HG03432 (cell line): ENCODE results near the gene EZR.

Experiments
- ATAC-seq: cut with Tn5 transposase; IDR thresholded peaks from one replicate; pipeline ENCODE4 v1.9.1; 2021; ENCODE audit warnings: mild to moderate bottlenecking, moderate library complexity; ENCODE audit not compliant: unreplicated experiment

The EZR gene

DNA sequence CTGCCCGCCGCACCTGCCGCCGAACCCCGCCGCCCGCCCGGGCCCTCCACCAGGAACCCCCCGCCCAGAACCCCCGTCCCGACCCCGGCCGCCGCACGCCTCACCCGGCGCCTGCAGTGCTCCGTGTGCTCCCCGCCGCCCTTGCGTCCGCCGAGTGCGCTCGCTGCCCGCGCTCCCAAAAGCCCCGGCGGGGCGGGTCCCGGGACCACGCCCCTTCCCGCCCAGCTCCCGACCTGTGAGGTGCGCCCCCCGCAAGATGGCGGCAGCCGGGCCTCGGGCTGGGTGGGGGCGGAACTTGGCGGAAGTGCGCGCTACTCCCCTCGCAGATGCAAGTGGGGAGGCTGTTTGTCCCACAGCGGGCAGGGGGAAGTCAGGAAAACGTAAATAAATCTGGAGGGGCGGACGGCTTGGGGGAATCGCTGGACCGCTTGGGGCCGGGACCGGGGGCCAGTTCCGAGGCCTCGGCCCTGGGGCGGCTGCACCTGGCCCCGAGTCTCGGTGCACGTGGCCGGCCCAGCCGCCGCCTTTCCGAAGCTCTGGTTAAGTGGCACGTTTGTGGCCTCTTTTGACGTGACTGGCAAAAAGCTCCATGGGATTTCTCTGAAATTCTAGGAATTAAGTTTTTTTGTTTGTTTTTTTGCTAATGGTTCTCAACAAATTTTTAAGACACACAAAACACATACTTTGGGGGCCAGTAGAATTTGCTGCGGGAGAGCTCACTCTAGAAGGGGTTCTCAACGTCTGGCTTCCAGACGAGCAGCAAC lies at the start of gene EZR:
Gene EZR, minus strand, starts transcription at position 156 of the 764 bp plus-strand sequence. CDS start 1,275 bp downstream, outside the sequence.
- ATAC-seq = peak; percentile 59

DNA sequence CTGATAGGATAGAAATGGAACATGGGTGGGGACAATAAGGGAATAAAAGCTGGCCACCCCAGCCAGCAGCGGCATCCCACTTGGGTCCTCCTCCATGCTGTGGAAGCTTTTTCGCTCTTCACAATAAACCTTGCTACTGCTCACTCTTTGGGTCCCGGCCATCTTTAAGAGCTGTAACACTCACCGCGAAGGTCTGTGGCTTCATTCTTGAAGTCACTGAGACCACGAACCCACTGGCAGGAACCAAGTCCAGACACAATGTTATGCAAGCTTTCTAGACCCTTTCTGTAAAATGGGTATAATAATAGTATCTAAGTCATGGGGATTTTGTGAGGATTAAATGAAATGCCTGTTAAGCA lies 48.9 kb upstream of the EZR start:
- ATAC-seq = no peak

DNA sequence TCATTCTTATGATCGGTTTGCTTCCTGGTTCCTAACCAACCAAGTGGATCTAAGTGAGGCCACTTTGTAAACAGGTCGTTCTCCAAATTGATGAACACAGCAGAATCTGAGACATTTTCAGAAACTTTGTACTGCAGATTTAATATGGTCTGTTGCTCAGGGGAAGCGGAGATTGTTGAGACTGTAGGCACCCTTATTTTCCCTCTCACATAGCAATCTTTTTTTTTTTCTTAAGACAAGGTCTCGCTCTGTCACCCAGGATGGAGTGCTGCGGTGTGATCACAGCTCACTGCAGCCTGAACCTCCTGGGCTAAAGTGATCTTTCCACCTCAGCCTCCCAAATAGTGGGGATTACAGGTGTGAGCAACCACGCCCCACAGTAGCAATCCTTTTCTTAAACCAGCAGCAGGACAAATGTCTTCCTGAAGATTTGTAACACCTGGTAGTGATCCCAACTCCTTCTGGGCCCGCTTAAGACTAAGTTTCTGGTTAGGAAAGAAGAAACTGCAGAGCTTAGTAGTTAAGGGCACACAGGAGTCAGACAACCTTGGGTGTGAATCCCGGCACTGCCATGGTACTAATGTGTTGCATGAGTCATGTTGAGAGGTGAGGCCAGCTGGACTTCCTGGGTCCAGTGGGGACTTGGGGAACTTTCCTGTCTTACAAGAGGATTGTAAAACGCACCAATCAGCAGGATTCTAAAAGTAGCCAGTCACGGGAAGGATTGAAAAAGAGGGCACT lies 48.4 kb upstream of the EZR start:
- no peak for ATAC-seq

DNA sequence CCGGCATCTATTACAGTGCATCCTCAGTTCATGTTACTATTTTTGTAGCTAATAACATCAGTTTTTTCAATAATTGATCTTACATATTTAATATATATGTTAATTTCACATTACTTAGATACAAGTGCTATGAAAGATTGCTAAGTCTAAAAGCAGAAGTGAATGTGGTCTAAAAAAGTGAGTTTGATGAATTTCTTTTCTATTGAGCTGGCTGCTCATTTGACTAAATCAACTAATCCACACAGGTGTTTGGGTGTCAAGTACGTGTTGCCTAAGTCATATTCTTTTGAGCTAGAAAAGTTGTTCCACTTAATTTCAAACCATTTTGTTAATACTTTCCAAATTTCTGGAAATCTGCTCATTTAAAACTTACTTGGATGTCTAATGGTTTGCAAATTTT lies 46.6 kb upstream of the EZR start:
- ATAC-seq = no peak

DNA sequence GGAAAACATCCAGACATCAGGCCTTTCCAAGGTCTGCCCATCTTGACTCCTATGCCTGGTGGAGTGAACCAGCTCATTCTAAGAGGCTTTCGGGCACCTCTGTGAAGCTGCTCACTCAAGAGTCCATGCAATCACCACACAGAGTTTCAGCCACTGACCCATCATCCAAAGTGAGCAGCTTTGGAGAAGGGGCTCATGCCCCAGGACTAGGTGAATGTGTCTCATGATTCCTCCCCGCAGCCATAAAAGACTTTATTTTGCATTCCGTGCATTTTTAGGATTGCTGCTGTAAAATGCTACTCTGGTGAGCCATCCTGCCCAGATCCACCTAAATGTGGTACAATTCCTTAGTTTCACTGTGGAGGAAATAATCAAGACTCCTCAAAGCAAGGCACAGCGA lies 44.5 kb upstream of the EZR start:
- no peak for ATAC-seq

DNA sequence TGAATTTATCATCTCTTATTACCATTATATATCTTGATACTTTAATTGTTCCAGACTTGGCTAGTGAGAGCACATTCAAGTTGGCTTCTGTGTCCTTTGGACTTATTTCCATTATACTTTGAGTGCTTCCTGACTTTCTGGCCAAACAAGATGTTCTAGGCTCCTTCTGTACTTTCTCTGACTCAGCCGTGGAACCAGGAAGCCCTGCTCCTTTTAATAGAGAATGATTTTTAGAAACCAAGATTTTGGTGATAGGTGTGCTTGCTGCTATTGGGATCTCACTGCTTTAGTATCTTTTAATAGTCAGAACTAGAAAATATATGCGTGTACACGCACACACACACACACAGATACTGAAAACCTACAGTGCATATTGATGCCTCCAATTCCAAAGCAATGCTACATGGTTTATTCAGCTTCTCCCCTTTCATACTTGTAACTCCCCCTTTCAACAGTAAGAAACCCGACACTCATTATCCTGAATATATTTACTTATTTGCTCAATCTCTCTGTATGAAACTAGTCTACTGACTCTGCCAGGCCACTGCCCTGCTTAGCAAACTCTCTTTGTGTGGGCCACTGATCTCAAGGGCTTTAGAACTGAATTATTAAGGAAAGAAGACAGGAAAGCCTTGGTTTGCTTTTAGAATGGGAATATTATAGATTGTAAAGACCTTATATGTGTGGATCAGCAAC lies 42.7 kb upstream of the EZR start:
- no peak for ATAC-seq

DNA sequence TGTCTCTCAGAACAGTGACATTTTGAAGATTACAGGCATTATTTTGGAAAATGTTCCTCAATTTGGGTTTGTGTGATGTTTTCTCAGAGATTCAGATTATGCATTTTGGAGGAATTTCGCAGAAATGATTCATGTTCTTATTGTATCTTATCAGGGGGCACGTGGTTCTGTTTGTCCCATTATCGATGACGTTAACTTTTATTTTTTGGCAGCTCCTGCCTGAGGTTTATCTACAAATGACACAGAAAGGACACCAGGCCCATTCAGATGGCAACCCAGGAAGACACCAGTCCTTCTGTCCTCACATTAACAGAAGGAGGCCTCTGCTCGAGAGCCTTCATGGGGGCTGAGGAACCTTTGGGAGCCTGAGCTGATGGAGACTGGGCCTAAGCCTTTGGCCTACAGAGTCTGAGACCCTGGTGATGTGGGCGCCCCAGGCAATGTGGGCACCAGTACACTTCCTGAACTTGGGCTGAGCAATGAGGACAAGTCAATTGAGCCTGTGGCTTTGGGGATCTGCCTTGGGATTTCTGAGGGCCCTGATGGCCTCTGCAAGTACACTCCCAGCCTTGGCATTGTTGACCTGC lies 41.2 kb upstream of the EZR start:
- no peak for ATAC-seq

DNA sequence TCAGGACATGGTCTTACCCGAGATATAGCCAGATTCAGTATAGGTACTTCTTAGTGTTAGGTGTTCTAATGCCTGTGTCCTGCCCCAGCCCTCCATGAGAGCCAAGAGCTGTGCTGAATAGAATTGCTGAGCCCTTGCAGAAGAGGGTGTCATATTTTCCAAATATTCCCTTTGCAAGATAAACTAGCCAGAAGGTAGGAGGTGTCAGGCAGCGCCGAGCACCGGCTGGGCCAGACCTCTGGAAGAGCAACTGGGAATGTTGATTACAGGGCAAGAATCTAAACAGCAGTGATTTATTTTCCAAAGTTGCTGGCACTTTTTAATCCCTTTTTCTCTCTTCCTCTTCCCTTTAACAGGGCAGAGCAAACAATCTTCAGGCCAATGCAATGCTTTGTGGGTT lies 37.1 kb upstream of the EZR start:
- no peak for ATAC-seq

DNA sequence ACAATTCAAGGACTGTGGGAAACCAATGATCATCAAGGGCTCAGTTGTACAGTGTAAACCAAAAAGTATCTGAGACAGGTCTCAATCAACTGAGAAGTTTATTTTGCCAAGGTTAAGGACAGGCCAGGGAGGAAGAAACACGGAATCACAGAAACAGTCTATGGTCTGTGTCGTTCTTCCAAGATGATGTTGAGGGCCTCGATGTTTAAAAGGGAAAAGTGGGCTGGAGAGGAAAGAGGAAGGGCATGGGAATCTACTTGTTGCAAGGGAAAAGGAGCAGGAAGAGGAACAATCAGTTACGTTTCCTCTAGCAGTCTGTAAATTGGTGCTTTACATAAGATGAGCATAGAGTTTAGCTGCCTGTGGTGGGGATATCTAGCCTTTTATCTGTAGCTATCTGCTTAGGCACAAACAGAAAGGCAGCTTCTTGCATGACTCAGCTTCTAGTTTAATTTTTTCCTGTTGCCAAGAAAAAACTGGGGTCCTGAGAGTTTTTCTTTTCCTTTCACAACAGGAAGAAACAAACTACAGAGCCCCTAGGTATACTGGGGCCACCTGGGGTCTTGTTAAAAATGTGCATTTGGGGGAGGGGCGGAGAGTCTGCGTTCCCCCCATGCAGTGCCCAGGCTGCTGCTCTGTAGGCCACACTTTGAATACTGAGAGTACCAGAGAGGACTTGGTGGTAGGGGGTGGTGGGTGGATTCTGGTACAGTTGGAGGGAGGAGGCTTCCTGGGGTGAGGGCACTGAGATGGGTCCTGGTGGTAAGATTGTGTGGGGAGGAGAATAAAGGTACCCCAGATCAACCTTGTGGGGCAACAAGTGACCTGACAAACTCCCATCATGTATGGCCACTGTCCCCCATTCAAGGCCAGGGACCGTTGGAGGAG lies 35.3 kb upstream of the EZR start:
- no peak for ATAC-seq

DNA sequence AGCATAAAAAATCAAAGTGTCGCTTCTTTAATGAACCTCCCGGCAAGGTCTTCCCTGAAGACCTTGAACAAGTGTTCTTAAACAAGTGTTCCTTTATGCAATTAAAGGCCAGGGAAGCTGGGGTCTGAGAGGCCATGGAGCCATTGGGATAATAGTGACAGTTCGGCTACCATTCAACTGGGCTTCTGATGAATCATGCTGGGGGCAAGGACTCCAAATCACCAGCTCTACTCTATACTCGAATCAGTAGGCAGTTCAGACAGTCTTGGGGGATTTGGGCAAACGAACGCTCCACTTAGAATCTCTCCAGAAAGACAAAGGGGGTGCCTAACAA lies 34.7 kb upstream of the EZR start:
- ATAC-seq = no peak

DNA sequence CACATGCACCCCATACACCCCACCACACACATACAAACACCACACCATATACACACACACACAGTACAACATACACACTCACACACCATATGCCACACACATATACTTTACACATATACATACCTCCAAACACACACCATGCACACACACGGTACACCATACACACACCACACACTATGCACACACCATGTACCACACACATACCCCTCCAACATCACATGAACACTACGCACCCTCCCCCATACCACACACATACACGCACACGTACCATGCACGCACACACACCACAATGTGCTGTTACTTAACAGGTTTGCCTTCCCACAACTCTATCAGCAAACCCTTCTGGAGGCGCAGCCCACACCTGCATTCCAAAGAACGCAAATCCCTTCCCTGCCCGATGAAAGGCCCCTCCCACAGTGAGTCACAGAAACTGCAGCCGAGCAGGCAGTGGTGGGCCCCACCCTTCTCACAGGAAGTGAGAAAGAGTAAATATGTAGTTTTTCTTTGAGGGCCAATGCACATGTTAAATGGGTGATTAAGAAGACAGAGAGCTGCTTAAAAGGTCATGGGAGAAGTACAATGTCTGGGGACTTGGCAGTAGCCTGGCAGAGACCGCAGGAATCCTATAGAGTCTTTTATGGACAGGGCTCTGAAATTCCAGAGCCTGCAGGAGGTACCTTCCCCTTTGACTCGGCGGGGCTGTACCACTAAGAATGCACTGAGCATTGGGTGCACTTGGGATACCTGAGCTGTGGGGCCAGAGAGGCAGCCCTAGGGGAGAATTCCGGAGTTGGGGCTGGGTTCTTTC lies 34.1 kb upstream of the EZR start:
- peak; percentile 96 for ATAC-seq

DNA sequence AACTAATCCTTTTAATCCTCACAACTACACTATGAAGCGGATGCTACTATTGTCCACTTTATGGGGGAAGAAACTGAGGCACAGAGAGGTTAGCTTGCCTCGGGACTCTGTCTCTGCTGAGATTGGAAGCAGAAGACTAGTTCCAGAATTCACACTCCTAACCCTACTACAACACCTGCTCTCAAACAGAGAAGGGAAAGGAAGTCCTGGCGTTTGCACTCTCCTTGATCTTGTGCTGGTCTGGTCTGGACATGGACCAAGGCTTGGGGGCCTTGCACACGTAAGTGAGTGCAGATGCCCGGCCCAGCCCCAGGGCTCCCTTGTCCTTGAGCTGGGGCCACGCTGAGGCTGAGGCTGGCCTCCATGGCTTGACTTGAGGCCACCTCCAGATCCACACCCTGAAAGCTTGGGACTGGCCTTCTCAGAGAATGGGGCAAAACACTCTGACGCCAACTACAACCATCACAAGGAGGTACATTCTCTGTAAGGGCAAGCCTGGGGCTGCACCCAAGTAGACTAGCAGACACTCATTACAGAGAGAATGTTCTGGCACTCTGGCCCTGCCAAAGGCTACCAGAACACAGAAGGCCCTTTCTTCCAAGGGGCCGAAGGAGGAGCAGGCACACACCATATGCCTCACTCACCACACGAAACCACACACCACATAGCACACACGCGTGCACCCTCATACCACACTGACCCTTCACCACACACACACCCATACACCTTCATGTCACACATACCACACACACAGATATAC lies 33.3 kb upstream of the EZR start:
- ATAC-seq = no peak

DNA sequence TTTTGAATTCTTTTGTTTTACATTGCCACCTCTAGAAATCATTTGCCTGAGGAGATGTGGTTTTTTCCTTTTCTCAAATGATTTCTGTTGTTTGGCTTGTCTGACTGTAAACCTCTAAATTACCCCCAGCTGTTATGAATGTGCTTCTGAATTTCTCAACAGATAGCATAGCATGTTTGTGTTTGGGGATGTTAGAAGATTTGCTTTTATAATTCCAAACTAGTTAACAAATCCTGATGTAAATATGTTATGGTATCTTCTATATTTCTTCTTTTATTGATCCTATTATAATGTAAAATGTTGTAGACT lies 31.6 kb upstream of the EZR start:
- ATAC-seq = no peak

DNA sequence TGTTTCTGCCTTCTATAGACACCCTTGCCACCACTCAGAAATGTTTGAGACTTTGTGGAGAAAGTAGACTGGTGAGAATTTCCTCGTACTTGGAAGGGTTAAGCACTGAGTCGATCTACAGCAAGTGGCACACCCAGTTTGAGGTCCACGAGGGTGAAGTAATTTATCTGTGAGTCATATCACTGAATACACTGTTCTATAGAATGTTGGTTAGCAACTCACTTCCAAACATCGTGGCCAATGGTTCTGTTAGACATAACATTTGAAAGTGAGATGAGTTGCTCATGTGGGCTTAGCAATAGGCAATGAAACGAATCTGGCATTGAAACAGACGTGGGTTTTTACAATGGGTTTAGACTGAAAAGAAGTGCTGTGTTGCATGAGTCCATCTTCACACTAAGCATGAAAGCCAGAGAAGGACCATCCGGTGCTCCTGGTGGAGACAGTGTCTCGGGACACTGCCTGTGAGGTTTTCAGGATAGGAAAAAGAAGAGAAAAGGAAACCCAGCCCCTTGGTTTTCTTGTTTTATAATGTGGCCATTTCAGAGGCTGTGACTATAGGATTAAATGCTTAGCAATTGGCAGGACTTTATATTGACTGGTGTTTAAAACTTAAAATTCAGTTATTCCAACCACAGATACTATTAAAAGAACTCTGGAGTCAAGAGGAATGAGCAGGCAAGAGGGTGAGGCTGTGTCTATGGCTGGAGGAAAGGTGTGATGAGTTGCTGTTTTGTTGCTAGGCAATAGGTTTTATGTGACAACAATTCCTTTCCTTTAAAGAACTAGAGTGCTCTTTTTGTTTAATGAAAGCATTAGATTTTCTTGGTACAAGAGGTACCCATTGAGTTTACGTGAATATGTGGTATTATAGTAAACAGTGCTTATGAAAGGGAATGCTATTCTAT lies 31.0 kb upstream of the EZR start:
- ATAC-seq = no peak

DNA sequence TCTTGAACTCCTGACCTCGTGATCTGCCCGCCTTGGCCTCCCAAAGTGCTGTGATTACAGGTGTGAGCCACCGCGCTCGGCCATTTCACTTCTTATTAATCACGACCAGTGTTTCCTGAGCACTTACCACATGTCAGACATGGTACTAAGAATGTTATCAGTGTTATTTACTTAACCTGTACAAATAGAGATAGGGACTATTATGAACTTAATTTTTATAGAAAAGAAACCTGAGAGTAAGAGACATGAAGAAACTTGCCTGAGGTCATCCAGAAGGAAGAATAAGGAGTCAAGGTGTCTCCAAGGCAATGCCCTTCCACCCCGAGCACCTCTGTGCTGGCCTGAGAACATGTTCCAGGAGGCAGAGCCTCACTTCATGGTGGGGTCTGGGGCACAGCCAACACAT lies 29.3 kb upstream of the EZR start:
- no peak for ATAC-seq

DNA sequence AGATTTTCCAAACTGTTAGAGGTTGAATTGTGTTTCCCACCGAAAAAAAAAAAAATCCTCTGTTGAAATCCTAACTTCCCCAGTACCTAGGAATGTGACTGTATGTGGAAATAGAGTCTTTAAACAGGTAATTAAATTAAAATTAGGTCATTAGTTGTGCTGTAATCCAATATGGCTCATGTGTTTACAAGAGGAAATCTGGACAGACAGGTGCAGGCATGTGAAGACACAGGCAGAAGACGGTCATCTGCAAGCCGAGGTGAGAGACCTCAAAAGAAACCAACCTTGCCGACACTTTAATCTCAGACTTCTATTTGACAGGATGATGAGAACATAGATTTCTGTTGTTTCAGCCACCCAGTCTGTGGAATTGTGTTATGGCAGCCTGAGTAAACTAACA lies 28.6 kb upstream of the EZR start:
- no peak for ATAC-seq

DNA sequence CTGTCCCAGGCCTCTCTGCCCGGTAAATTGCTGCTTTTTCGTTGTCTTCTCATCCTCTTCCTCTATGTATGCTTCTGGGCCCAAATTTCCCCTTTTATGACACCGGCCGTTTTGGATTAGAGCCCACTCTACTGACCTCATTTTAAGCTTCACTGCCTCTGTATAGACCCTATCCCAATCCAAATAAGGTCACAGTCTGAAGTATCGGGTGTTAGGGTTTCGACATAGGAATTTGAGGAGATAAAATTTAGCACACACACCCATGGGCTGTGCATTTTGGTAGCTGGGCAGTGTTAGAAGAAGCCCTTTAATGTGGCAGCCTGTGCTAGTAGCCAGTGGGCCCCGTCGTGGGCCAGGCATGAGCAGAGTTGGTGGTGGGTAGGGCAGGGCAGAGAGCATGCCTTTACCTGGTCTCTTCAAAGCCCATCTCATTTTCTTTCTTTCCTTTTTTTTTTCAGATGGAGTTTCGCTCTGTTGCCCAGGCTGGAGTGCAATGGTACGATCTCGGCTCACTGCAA lies 27.9 kb upstream of the EZR start:
- ATAC-seq = no peak
